IMR-90 (cell line): Measurements from ENCODE around the gene NPC1. TPM values are rescaled to one million over a fixed set of nuclear protein-coding genes. Genes with fewer than 3 reads are reported as not detected.

Experiments used
- ATAC-seq: fragments of 200-7000 bp; cut with Tn5 transposase; 2 replicates; pipeline ENCODE4 v1.9.1; 2020; ENCODE audit warnings: low read depth, mild to moderate bottlenecking, moderate library complexity
- BruUV-seq: library from RNA; stranded (reverse); fragments of 400-500 nt; replicated peaks from 2 replicates; lab custom pipeline; 2021; lab: Mats Ljungman, UMichigan
- CTCF ChIA-PET: fragments of 300-600 bp; formaldehyde crosslinking; extraction: SDS; loops from one replicate; lab custom pipeline; 2021; ENCODE audit warnings: antibody characterized with exemption; lab: Yijun Ruan, JAX
- POLR2A ChIA-PET: fragments of 300-600 bp; sonication (Branson Sonifier 250); formaldehyde crosslinking; loops from one replicate; lab custom pipeline; 2022; ENCODE audit warnings: antibody characterized with exemption; ENCODE audit not compliant: unreplicated experiment; lab: Charles Lee
- DNase-seq: peaks from one replicate; pipeline ENCODE4 v3.0.0; 2013
- H2AFZ ChIP-seq: replicated peaks from 2 replicates; pipeline ENCODE3; 2013; ENCODE audit warnings: low read length, mild to moderate bottlenecking; ENCODE audit not compliant: poor library complexity
- H2AK5ac ChIP-seq: 2 replicates; pipeline ENCODE4 v1.6.1; 2013; ENCODE audit warnings: low read depth, low read length, inconsistent platforms
- H2AK9ac ChIP-seq: replicated peaks from 2 replicates; pipeline ENCODE3; 2013; ENCODE audit warnings: mild to moderate bottlenecking, low read depth, low read length, moderate library complexity; ENCODE audit not compliant: poor library complexity
- H2BK120ac ChIP-seq: 2 replicates; pipeline ENCODE4 v1.6.1; 2013; ENCODE audit warnings: low read depth, low read length, inconsistent platforms
- H2BK15ac ChIP-seq: 3 replicates; pipeline ENCODE4 v1.6.1; 2013; ENCODE audit warnings: low read depth, low read length, inconsistent platforms
- H2BK20ac ChIP-seq: 2 replicates; pipeline ENCODE4 v1.6.1; 2013; ENCODE audit warnings: low read depth, mild to moderate bottlenecking, inconsistent platforms, low read length, moderate library complexity
- H2BK5ac ChIP-seq: 2 replicates; pipeline ENCODE4 v1.6.1; 2013; ENCODE audit warnings: mild to moderate bottlenecking, low read depth, low read length, inconsistent platforms; ENCODE audit not compliant: poor library complexity, severe bottlenecking
- H3K14ac ChIP-seq: replicated peaks from 2 replicates; pipeline ENCODE4 v1.6.1; 2013; ENCODE audit warnings: low read depth, low read length, inconsistent platforms
- H3K18ac ChIP-seq: 2 replicates; pipeline ENCODE4 v1.6.1; 2013; ENCODE audit warnings: low read depth, low read length, control low read depth
- H3K23ac ChIP-seq: 2 replicates; pipeline ENCODE4 v1.6.1; 2013; ENCODE audit warnings: low read depth, low read length, inconsistent platforms
- H3K27ac ChIP-seq: 2 replicates; pipeline ENCODE4 v1.5.1; 2013; ENCODE audit warnings: mild to moderate bottlenecking, control low read depth, low read length; ENCODE audit not compliant: insufficient read depth
- H3K27me3 ChIP-seq: 2 replicates; pipeline ENCODE4 v1.6.1; 2013; ENCODE audit warnings: low read length; ENCODE audit not compliant: control insufficient read depth, insufficient read depth
- H3K36me3 ChIP-seq: 2 replicates; pipeline ENCODE4 v1.6.1; 2013; ENCODE audit warnings: low read length, mixed read lengths; ENCODE audit not compliant: control insufficient read depth, insufficient read depth
- H3K4ac ChIP-seq: 2 replicates; pipeline ENCODE4 v1.6.1; 2013; ENCODE audit warnings: low read depth, low read length, inconsistent platforms
- H3K4me1 ChIP-seq: 2 replicates; pipeline ENCODE4 v1.6.1; 2013; ENCODE audit warnings: low read length, mixed read lengths; ENCODE audit not compliant: control insufficient read depth, insufficient read depth
- H3K4me2 ChIP-seq: 2 replicates; pipeline ENCODE4 v1.6.1; 2013; ENCODE audit warnings: low read depth, mild to moderate bottlenecking, control low read depth, low read length, moderate library complexity
- H3K4me3 ChIP-seq: 2 replicates; pipeline ENCODE4 v1.5.1; 2013; ENCODE audit warnings: low read depth, mild to moderate bottlenecking, control low read depth, low read length, moderate library complexity; ENCODE audit not compliant: insufficient read depth
- H3K56ac ChIP-seq: 2 replicates; pipeline ENCODE4 v1.6.1; 2013; ENCODE audit warnings: low read length, inconsistent platforms; ENCODE audit not compliant: insufficient read depth; ENCODE audit errors: extremely low read depth
- H3K79me1 ChIP-seq, 2 experiments: 2 replicates each; pipeline ENCODE4 v1.6.1; 2013; ENCODE audit warnings: low read length in 2 of 2, inconsistent platforms in 1 of 2, low read depth in 1 of 2
- H3K9ac ChIP-seq: 2 replicates; pipeline ENCODE4 v1.6.1; 2013; ENCODE audit warnings: low read depth, low read length, control low read depth
- H3K9me1 ChIP-seq: 2 replicates; pipeline ENCODE4 v1.6.1; 2013; ENCODE audit warnings: low read length, inconsistent platforms; ENCODE audit not compliant: insufficient read depth
- H3K9me3 ChIP-seq: 2 replicates; pipeline ENCODE4 v1.6.1; 2013; ENCODE audit warnings: low read length; ENCODE audit not compliant: control insufficient read depth, insufficient read depth
- H4K20me1 ChIP-seq: 2 replicates; pipeline ENCODE4 v1.6.1; 2013; ENCODE audit warnings: low read length, inconsistent platforms; ENCODE audit not compliant: insufficient read depth
- H4K5ac ChIP-seq: 2 replicates; pipeline ENCODE4 v1.6.1; 2013; ENCODE audit warnings: mild to moderate bottlenecking, low read depth, low read length, control low read depth
- H4K8ac ChIP-seq, 2 experiments: 2 replicates each; pipeline ENCODE4 v1.6.1; 2013; ENCODE audit warnings: low read depth in 2 of 2, low read length in 2 of 2, control low read depth in 1 of 2, inconsistent platforms in 1 of 2
- H4K91ac ChIP-seq: 2 replicates; pipeline ENCODE4 v1.6.1; 2013; ENCODE audit warnings: low read depth, low read length, inconsistent platforms; ENCODE audit not compliant: insufficient read depth
- CHD1 ChIP-seq: IDR thresholded peaks from 2 replicates; pipeline ENCODE4 v1.6.1; 2012; ENCODE audit warnings: low read depth, low read length, improper control_type of control experiment
- FOS ChIP-seq: fragments of 150-350 bp; IDR thresholded peaks from 2 replicates; pipeline ENCODE4 v1.6.1; 2016; ENCODE audit warnings: low read depth, low read length
- MAFK ChIP-seq: IDR thresholded peaks from 2 replicates; pipeline ENCODE4 v1.6.1; 2012; ENCODE audit warnings: low read depth, low read length, improper control_type of control experiment
- RFX5 ChIP-seq: IDR thresholded peaks from 2 replicates; pipeline ENCODE4 v1.8.0; 2012; ENCODE audit warnings: low read depth, mild to moderate bottlenecking, low read length, moderate library complexity
- SMC3 ChIP-seq: fragments of 150-350 bp; IDR thresholded peaks from 2 replicates; pipeline ENCODE4 v1.6.1; 2016; ENCODE audit warnings: low read depth, mild to moderate bottlenecking, antibody characterized with exemption, low read length, moderate library complexity
- WGBS, 2 experiments: methylation state at CpG; one replicate each; pipeline versions ENCODE4 v1.1.5 to v1.1.7; 2013; ENCODE audit warnings: missing lambda C conversion rate in 2 of 2; ENCODE audit not compliant: insufficient read length in 1 of 2; ENCODE audit errors: extremely low coverage in 2 of 2; 5-methylcytosine and 5-hydroxymethylcytosine counted together
- dilution Hi-C: fragments of 300-500 bp; cut with HindIII; formaldehyde crosslinking; loops from one replicate; pipeline ENCODE4 v1.14.3; 2018; ENCODE audit warnings: low sequenced_read_pairs; ENCODE audit not compliant: unreplicated experiment
- in situ Hi-C: fragments of 300-500 bp; cut with MboI; formaldehyde crosslinking; loops from 3 replicates; pipeline ENCODE4 v1.14.3; 2019; ENCODE audit warnings: low sequenced_read_pairs, inconsistent platforms, mixed read lengths
- intact Hi-C: fragments of 100-400 bp; cut with micrococcal nuclease; formaldehyde crosslinking; loops from 2 replicates; pipeline ENCODE4 v1.10.0; 2022
- polyA plus RNA-seq, 3 experiments: library from polyadenylated mRNA; depleted of rRNA; stranded (reverse); fragments of >200 nt; gene quantifications; 2 replicates each; pipeline ENCODE4 v1.2.3, GENCODE V29; 2012; ENCODE audit warnings: low replicate concordance in 1 of 3
- total RNA-seq: library from RNA; depleted of rRNA; stranded (reverse); fragments of >200 nt; gene quantifications from 2 replicates; pipeline ENCODE4 v1.2.3, GENCODE V29; 2012

Gene NPC1
- total and polyA plus RNA-seq, 2 of the 4 experiments (the other 2 are of a cell fraction), result 7.5 to 7.9 TPM

DNA sequence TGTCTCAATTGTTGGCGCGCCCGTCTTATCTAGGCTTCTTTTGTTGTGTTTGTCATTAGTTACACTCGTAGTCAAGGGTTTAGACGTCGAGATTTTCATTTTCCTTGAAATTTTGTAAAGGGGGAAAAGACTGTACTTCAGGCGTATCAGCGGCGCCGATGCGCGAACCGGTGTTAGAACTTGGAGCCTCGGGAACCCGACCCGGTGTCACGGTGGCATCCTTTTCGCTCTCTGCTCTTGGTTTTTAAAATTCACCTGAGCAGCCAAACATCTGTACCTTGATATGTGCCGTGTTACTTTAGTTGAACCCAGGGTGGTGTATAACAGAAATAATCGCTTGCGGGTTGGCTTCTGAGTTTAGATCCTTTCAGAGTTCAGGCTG is 82.4 kb downstream of the NPC1 start:
- Histone ChIP-seq H3K27me3 (no peaks in the 10 kb centered on the region), H3K4me3 (peak overlapping the region; percentile 73), H2AK9ac (peak overlapping the region; percentile 91), H2AFZ (peak overlapping the region; percentile 95), H3K9me3 (no peaks in the 10 kb centered on the region), H4K91ac (no peak overlapping the region), H2BK15ac (no peak overlapping the region), H3K9ac (peak overlapping the region; percentile 79), H3K79me1 (peaks cover 25 to 34% of the 10 kb centered on the region in 2 experiments), H3K9me1 (peaks cover 11% of the 10 kb centered on the region), H3K56ac (peak overlapping the region; percentile 52; the same call in 1 of the 2 replicates), H3K4me2 (peak overlapping the region; percentile 99), H3K4ac (no peak overlapping the region; the same call in 1 of the 2 replicates), H3K18ac (no peak overlapping the region), H3K23ac (peak overlapping the region; percentile 93), H4K5ac (0 out of 2 replicates have a peak overlapping the region, but pooled peaks have one; percentile 3), H2BK20ac (no peak overlapping the region), H3K36me3 (peaks cover 9% of the 10 kb centered on the region), H3K27ac (peak overlapping the region; percentile 35), H3K4me1 (peaks cover 10% of the 10 kb centered on the region), H3K14ac (peak overlapping the region; percentile 52; the same call in 1 of the 2 replicates), H4K20me1 (peaks cover 4% of the 10 kb centered on the region; the same call in 1 of the 2 replicates), H4K8ac (peak overlapping the region in 1 of 2 experiments; percentile 11; a peak in 1 of 4 replicates), H2BK5ac (no peak overlapping the region), H2BK120ac (no peak overlapping the region), H2AK5ac (peak overlapping the region; percentile 30; the same call in 1 of the 2 replicates)
- CTCF ChIA-PET, result no interaction called here
- 5% methylated on average over 16 of the region's 21 CpGs; no CpG with 5 or more reads in 1 of the 2 experiments for WGBS, 2 experiments
- dilution Hi-C loops (no loop called here), intact Hi-C loops (loop anchor here (5.0 kb wide), 1 partner anchor 83 kb away; the partner anchor contains the start of gene NPC1), in situ Hi-C loops (no loop called here)
- POLR2A ChIA-PET, result no interaction called here
- TF ChIP-seq CHD1 (no peak), SMC3 (no peak), RFX5 (no peak), MAFK (no peak), FOS (no peak)
- ATAC-seq (no peak), DNase-seq (no peak)
- no TSS peak for BruUV-seq
